ENCODE measurements around the gene TSPAN19.

Gene TSPAN19

GRCh38 chr12:84998341-84998740 lies 37.7 kb downstream of the TSPAN19 start:
- no peak for DNase-seq

GRCh38 chr12:84996759-84997158 lies 39.3 kb downstream of the TSPAN19 start:
- no peak for DNase-seq

- no peak for DNase-seq
Observed at GRCh38 chr12:84995641-84996040, 40.4 kb downstream of the TSPAN19 start.

GRCh38 chr12:84994426-84994825 lies 41.7 kb downstream of the TSPAN19 start:
- no peak for DNase-seq

- no peak for DNase-seq
Observed at GRCh38 chr12:84986586-84986985, 49.5 kb downstream of the TSPAN19 start.

- no peak for DNase-seq
Observed at GRCh38 chr12:84986117-84986516, 50.0 kb downstream of the TSPAN19 start.

- no peak for DNase-seq
Observed at GRCh38 chr12:84983289-84983688, 52.8 kb downstream of the TSPAN19 start.

GRCh38 chr12:84982888-84983287 lies 53.2 kb downstream of the TSPAN19 start:
- DNase-seq = no peak

GRCh38 chr12:84978921-84979320 lies 57.2 kb downstream of the TSPAN19 start:
- no peak for DNase-seq

- no peak for DNase-seq
Observed at GRCh38 chr12:84976133-84976532, 59.9 kb downstream of the TSPAN19 start.

GRCh38 chr12:84974155-84974815 lies 61.8 kb downstream of the TSPAN19 start:
- no peak for DNase-seq

GRCh38 chr12:84973026-84973425 lies 63.1 kb downstream of the TSPAN19 start:
- no peak for DNase-seq

- no peak for DNase-seq
Observed at GRCh38 chr12:84969226-84969625, 66.9 kb downstream of the TSPAN19 start.
